Prostate gland (tissue), 2 donors: ENCODE results near the gene TRIO.

ENCODE experiments used
- CTCF ChIP-seq, 4 experiments: fragments of 200-600 bp in 2 of 4; fragments of 450-650 bp in 2 of 4; sonication (generic) in 2 of 4; IDR thresholded peaks; 1 replicate in 3 of 4; 2 replicates in 1 of 4; pipeline ENCODE4 v1.5.1; 2016 to 2019; ENCODE audit warnings: antibody characterized with exemption in 4 of 4, mild to moderate bottlenecking in 2 of 4, moderate library complexity in 2 of 4
- POLR2A ChIP-seq: fragments of 450-650 bp; IDR thresholded peaks from one replicate; pipeline ENCODE4 v1.6.1; 2016; ENCODE audit warnings: antibody characterized with exemption, mild to moderate bottlenecking

GRCh38 chr5:14440582-14441431 lies 297.7 kb downstream of the TRIO start:
- no peak for TF ChIP-seq POLR2A
- no peak for TF ChIP-seq CTCF (IDR thresholded peaks at IDR 0.05)
